Measurements from ENCODE around the gene AMBP. TPM values are rescaled to one million over a fixed set of nuclear protein-coding genes. Genes with fewer than 3 reads are reported as not detected.

Gene AMBP
- total RNA-seq, 2 donors from 2014 or later, result not detected

DNA sequence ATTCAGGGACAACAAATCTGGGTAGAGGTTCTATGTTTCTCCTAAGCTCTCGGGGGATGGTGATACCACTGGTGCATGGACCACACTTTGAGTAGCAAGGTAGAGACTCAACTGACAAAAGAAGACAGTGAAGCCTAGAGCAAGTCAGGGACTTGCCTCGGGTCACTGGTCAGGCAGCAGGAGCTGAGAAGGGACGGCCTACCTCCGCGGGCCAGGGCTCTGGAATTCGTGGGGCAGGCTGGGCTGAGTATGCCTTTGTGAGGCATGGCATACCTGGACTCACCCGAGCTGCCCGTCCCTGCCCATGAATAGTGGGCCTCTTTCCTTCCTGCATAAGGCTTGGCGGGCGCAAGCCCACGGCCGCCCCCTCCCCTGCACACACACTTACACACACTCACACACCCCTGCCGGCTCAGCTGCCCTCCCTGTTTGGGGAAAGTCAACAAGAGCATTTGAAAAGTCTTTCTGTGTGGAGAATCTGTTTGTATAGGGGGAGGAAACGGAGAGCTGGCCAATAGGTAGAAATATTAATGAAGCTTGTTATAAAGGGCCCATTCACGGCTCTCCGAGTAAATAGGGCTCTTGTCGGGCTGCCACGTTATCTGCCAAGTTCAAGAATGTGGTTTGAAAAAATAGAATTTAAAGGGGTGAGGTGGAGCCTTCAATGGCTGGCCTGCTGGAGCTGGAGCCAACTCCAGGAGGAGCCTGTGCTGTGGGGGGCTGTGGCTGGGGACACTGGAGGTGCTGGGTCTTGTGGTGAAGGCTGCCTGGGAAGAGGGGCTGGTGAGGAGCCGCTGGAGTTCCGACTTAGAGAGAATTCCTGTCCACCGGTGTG, 40.1 kb upstream of the AMBP start:
- no peaks in the 10 kb centered on the region for H3K9me3 Mint-ChIP-seq
- H3K27me3 Mint-ChIP-seq, result peaks cover 28% of the 10 kb centered on the region
- no peaks in the 10 kb centered on the region for H3K4me1 Mint-ChIP-seq
- H3K36me3 Mint-ChIP-seq (ENCODE audit: low read depth), result no peaks in the 10 kb centered on the region
- no peak overlapping the region for H3K4me3 Mint-ChIP-seq
- no peak overlapping the region for H3K27ac Mint-ChIP-seq
- ATAC-seq (replicated peaks), result no peak

- H3K4me1 Mint-ChIP-seq, result no peaks in the 10 kb centered on the region
Measured at GRCh38 chr9:114117614-114117995, 39.5 kb upstream of the AMBP start.

GRCh38 chr9:114116126-114116747, 38.1 kb upstream of the AMBP start:
- ATAC-seq (replicated peaks), result no peak
- no peak overlapping the region for H3K27ac Mint-ChIP-seq
- H3K36me3 Mint-ChIP-seq (ENCODE audit: low read depth), result no peaks in the 10 kb centered on the region
- H3K27me3 Mint-ChIP-seq, result peaks cover 33% of the 10 kb centered on the region
- no peak overlapping the region for H3K4me3 Mint-ChIP-seq
- no peaks in the 10 kb centered on the region for H3K9me3 Mint-ChIP-seq
- H3K4me1 Mint-ChIP-seq, result no peaks in the 10 kb centered on the region

More at GRCh38 chr9:114117614-114117995, 39.5 kb upstream of the AMBP start:
- no peak for ATAC-seq (replicated peaks)
- no peak overlapping the region for H3K4me3 Mint-ChIP-seq
- H3K36me3 Mint-ChIP-seq (ENCODE audit: low read depth), result no peaks in the 10 kb centered on the region
- no peaks in the 10 kb centered on the region for H3K9me3 Mint-ChIP-seq
- no peak overlapping the region for H3K27ac Mint-ChIP-seq
- peaks cover 32% of the 10 kb centered on the region for H3K27me3 Mint-ChIP-seq

GRCh38 chr9:114115654-114116125, 37.6 kb upstream of the AMBP start:
- ATAC-seq (replicated peaks), result no peak
- no peaks in the 10 kb centered on the region for H3K4me1 Mint-ChIP-seq
- no peaks in the 10 kb centered on the region for H3K9me3 Mint-ChIP-seq
- H3K27me3 Mint-ChIP-seq, result peaks cover 31% of the 10 kb centered on the region
- H3K27ac Mint-ChIP-seq, result no peak overlapping the region
- no peak overlapping the region for H3K4me3 Mint-ChIP-seq
- no peaks in the 10 kb centered on the region for H3K36me3 Mint-ChIP-seq (ENCODE audit: low read depth)

DNA sequence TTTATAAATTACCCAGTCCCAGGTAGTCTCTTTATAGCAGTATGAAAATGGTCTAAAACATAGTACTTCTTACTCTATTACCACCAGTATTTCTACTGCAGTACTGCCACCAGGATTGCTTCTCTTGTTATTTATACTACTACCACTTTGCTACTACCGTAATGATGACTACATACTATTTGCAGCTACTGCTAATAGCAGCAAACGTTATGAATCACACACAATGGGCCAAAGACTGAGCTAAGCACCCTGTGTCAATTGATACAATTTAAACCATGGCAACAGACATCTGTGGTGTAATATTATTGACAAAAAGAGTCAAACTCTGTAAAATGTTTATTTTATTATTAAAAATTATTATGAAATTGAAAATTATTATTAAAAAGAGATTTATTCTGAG, 36.3 kb upstream of the AMBP start:
- Mint-ChIP-seq H3K4me1 (no peaks in the 10 kb centered on the region), H3K27ac (no peak overlapping the region), H3K4me3 (no peak overlapping the region), H3K27me3 (peaks cover 27% of the 10 kb centered on the region), H3K9me3 (no peaks in the 10 kb centered on the region), H3K36me3 (ENCODE audit: low read depth) (no peaks in the 10 kb centered on the region)
- ATAC-seq (replicated peaks), result no peak

DNA sequence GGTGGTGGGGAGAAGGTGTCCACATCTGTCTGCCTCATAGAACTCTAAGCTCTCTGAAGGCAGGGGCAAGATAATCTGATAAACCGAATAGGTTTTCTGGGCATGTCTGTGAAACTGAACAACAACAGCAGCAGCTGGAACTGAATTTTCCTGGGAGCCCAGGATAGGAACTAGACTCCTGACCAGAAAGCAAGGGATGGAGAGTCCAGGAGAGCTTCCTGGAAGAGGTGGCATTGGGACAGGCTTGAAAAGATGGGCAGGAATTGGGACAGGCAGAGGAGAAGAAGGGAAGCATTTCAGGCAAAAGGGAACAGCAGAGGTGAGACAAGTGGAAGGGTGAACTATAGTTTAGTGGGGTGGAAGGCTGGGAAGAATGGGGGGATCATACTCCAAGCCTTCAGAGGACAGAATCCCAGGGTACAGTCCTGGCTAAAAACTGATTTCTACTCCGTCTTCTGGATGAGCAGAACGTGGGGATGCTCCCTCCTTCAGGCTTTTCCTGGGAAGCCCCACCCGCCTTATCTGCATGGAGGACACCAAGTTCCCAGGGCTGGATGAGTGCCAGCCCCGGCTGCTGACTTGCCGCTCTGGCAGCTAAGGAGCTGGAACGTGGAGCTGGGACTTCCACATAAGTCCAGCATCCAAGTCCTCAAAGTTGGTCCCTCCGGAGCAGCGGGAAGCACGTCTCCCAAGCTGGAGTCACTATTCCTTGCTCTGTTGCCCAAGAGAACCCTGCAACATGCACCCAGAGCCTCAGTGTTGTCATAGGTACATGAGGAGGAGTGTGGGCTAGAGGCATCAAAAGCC, 34.9 kb upstream of the AMBP start:
- Mint-ChIP-seq H3K36me3 (ENCODE audit: low read depth) (no peaks in the 10 kb centered on the region), H3K4me1 (no peaks in the 10 kb centered on the region), H3K4me3 (no peak overlapping the region), H3K27me3 (peaks cover 25% of the 10 kb centered on the region), H3K9me3 (no peaks in the 10 kb centered on the region), H3K27ac (no peak overlapping the region)
- no peak for ATAC-seq (replicated peaks)

DNA sequence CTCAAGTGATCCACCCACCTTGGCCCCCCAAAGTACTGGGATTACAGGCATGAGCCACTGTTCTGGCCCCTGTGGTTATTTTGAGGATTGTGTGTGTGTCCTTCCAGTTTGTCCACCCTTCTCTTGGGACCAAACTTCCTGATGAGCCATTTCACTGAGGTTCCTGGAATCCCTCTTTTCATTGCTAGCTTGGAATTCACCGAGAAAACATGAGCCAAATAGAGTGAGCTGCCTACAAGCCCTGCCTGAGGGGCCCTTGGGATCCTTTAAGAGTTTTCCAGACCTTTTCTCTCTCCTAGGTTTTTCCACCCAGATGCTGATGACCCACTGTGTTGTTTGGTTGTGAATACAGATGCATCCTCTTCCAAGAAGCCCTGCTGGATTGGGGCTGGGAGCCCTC, 34.2 kb upstream of the AMBP start:
- H3K36me3 Mint-ChIP-seq (ENCODE audit: low read depth), result no peaks in the 10 kb centered on the region

GRCh38 chr9:114110180-114110579, 32.1 kb upstream of the AMBP start:
- Mint-ChIP-seq H3K27ac (no peak overlapping the region), H3K4me3 (no peak overlapping the region), H3K9me3 (no peaks in the 10 kb centered on the region), H3K36me3 (ENCODE audit: low read depth) (no peaks in the 10 kb centered on the region), H3K27me3 (peaks cover 14% of the 10 kb centered on the region), H3K4me1 (no peaks in the 10 kb centered on the region)
- ATAC-seq (replicated peaks), result no peak

More for the DNA sequence above, 34.2 kb upstream of the AMBP start:
- Mint-ChIP-seq H3K4me1 (no peaks in the 10 kb centered on the region), H3K9me3 (no peaks in the 10 kb centered on the region), H3K4me3 (no peak overlapping the region), H3K27ac (no peak overlapping the region), H3K27me3 (peaks cover 20% of the 10 kb centered on the region)
- ATAC-seq (replicated peaks), result no peak

DNA sequence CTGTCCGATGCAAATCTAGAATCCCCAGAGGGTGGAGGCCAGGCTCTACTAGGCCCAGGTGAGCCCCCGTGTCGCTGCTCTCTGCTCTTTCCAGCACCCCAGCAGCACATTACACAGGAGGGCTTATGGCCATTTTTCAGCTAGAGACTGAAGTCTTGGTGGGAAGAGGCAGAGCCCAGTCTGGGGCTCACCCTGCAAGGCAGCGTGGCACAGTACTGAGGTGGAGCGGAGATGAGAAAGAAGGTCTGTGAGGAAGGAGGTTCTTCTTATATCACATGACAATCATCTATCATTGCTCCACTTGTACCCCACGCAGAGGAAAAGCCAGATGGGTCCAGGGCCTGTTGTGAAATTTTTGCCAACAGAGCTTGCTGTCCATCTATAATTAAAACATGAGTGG, 31.0 kb upstream of the AMBP start:
- H3K4me3 Mint-ChIP-seq, result no peak overlapping the region
- no peak overlapping the region for H3K27ac Mint-ChIP-seq
- no peaks in the 10 kb centered on the region for H3K36me3 Mint-ChIP-seq (ENCODE audit: low read depth)

GRCh38 chr9:114108016-114108833, 30.1 kb upstream of the AMBP start:
- Mint-ChIP-seq H3K27me3 (peaks cover 7% of the 10 kb centered on the region), H3K4me3 (no peak overlapping the region), H3K27ac (no peak overlapping the region), H3K36me3 (ENCODE audit: low read depth) (no peaks in the 10 kb centered on the region), H3K4me1 (no peaks in the 10 kb centered on the region), H3K9me3 (no peaks in the 10 kb centered on the region)
- ATAC-seq (replicated peaks), result peak; percentile 84

More for the DNA sequence above, 31.0 kb upstream of the AMBP start:
- no peak for ATAC-seq (replicated peaks)
- H3K9me3 Mint-ChIP-seq, result no peaks in the 10 kb centered on the region
- no peaks in the 10 kb centered on the region for H3K4me1 Mint-ChIP-seq
- H3K27me3 Mint-ChIP-seq, result peaks cover 11% of the 10 kb centered on the region

GRCh38 chr9:114107286-114108001, 29.3 kb upstream of the AMBP start:
- H3K27me3 Mint-ChIP-seq, result peaks cover 3% of the 10 kb centered on the region
- no peak overlapping the region for H3K4me3 Mint-ChIP-seq
- no peaks in the 10 kb centered on the region for H3K9me3 Mint-ChIP-seq
- no peaks in the 10 kb centered on the region for H3K36me3 Mint-ChIP-seq (ENCODE audit: low read depth)
- H3K27ac Mint-ChIP-seq, result no peak overlapping the region
- ATAC-seq (replicated peaks), result peak; percentile 44
- H3K4me1 Mint-ChIP-seq, result no peaks in the 10 kb centered on the region

GRCh38 chr9:114105236-114105635, 27.1 kb upstream of the AMBP start:
- Mint-ChIP-seq H3K36me3 (ENCODE audit: low read depth) (no peaks in the 10 kb centered on the region), H3K4me3 (no peak overlapping the region), H3K27me3 (peaks cover 7% of the 10 kb centered on the region), H3K4me1 (no peaks in the 10 kb centered on the region), H3K9me3 (peaks cover 5% of the 10 kb centered on the region), H3K27ac (no peak overlapping the region)
- ATAC-seq (replicated peaks), result no peak

DNA sequence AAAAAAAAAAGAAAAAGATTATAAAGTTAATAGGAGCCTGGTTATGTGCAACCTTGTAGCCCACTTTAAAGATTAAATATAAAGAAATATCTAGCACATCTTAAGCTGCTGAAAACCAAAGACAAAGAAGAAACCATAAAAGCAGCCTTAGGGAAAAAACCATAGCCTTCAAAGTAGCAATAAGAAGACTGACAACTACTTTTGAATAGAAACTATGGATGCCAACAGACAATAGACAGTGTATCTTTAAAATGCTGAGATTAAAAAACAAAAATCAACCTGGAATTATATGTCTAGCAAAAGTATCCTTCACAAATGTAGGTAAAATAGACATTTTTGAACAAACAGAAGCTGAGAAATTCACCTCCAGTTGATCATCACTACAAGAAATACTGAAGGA, 24.4 kb upstream of the AMBP start:
- H3K4me1 Mint-ChIP-seq, result peaks cover 3% of the 10 kb centered on the region
- no peak overlapping the region for H3K4me3 Mint-ChIP-seq
- H3K27me3 Mint-ChIP-seq, result peaks cover 17% of the 10 kb centered on the region
- peaks cover 5% of the 10 kb centered on the region for H3K9me3 Mint-ChIP-seq
- no peak for ATAC-seq (replicated peaks)
- H3K36me3 Mint-ChIP-seq (ENCODE audit: low read depth), result no peaks in the 10 kb centered on the region
- H3K27ac Mint-ChIP-seq, result no peak overlapping the region

All from activated T-helper 17 cell treated with anti-CD3 and anti-CD28 coated beads, Interleukin-2, amount 50 U/mL, for 72 hours (primary cell).